K562 (cell line): ENCODE data around the gene CHPF. TPM values are rescaled to one million over a fixed set of nuclear protein-coding genes. Genes with fewer than 3 reads are reported as not detected.

ENCODE experiments used
- CHCHD3 ChIP-seq: fragments of 250-450 bp; sonication (Bioruptor Pico); IDR thresholded peaks from 2 replicates; pipeline ENCODE4 v2.1.2; 2022; ENCODE audit warnings: mild to moderate bottlenecking
- DEAF1 ChIP-seq: fragments of 450-650 bp; formaldehyde crosslinking; IDR thresholded peaks from 2 replicates; pipeline ENCODE4 v1.4.0; 2020; ENCODE audit warnings: mild to moderate bottlenecking, moderate library complexity
- ETS1 ChIP-seq: conservative IDR thresholded peaks from 2 replicates; pipeline ENCODE4 v1.6.1; 2011; ENCODE audit warnings: low read depth, mild to moderate bottlenecking, low read length; ENCODE audit not compliant: control insufficient read depth
- FOXJ2 ChIP-seq: fragments of 200-800 bp; sonication (Bioruptor generic); IDR thresholded peaks from 2 replicates; pipeline ENCODE4 v1.6.1; 2016; ENCODE audit warnings: missing genetic modification characterization, missing compliant biosample characterization
- NRF1 ChIP-seq, 2 experiments: fragments of 450-650 bp; IDR thresholded peaks in 1 of 2; conservative IDR thresholded peaks in 1 of 2; 2 replicates each; pipeline ENCODE4 v1.6.1; 2014; ENCODE audit warnings: mild to moderate bottlenecking in 2 of 2
- SFPQ ChIP-seq: fragments of 200-400 bp; formaldehyde crosslinking; IDR thresholded peaks from 2 replicates; pipeline ENCODE4 v1.6.1; 2017; ENCODE audit warnings: mild to moderate bottlenecking, low read depth, low read length, moderate library complexity
- polyA plus RNA-seq, 8 experiments: library from polyadenylated mRNA; depleted of rRNA in 4 of 8; stranded (reverse) in 5 of 8; unstranded in 3 of 8; fragments of >200 nt; fragmentation: Nextera tagmentation in 2 of 8; fragmentation: Illumina TruSeq in 1 of 8; extraction: Ambion mirVana in 2 of 8; extraction: Trizol in 1 of 8; gene quantifications; 2 replicates each; pipeline versions ENCODE4 v1.2.1 to v1.2.3, GENCODE V29; 2011 to 2014; ENCODE audit warnings: inconsistent platforms in 1 of 8, missing spikeins in 1 of 8
- total RNA-seq, 7 experiments: library from RNA; depleted of rRNA in 6 of 7; stranded (reverse); fragments of >200 nt in 6 of 7; fragmentation: Illumina TruSeq in 2 of 7; extraction: Trizol in 2 of 7; gene quantifications; 2 replicates each; pipeline versions ENCODE4 v1.2.1 to v1.2.3, GENCODE V29; 2011 to 2021; ENCODE audit warnings: low replicate concordance in 1 of 7
- TF ChIP-seq, protein P1 (sequence below): sonication (generic); formaldehyde crosslinking; IDR thresholded peaks from 2 replicates; pipeline ENCODE4 v1.8.1; 2023; ENCODE audit warnings: mild to moderate bottlenecking, missing genetic modification reagents
- TF ChIP-seq, protein P2 (sequence below): sonication (generic); formaldehyde crosslinking; IDR thresholded peaks from 2 replicates; pipeline ENCODE4 v1.8.1; 2023; ENCODE audit warnings: mild to moderate bottlenecking, missing genetic modification reagents, moderate library complexity
- TF ChIP-seq, protein P3 (sequence below): sonication (generic); formaldehyde crosslinking; IDR thresholded peaks from 2 replicates; pipeline ENCODE4 v1.8.0; 2022; ENCODE audit warnings: mild to moderate bottlenecking, missing genetic modification reagents

CHPF gene
- total and polyA plus RNA-seq, 9 of the 15 experiments (the other 6 are each of a cell fraction or from before 2014, with no cell fraction given), result 0.15 to 57.2 (median 7.9) TPM

DNA sequence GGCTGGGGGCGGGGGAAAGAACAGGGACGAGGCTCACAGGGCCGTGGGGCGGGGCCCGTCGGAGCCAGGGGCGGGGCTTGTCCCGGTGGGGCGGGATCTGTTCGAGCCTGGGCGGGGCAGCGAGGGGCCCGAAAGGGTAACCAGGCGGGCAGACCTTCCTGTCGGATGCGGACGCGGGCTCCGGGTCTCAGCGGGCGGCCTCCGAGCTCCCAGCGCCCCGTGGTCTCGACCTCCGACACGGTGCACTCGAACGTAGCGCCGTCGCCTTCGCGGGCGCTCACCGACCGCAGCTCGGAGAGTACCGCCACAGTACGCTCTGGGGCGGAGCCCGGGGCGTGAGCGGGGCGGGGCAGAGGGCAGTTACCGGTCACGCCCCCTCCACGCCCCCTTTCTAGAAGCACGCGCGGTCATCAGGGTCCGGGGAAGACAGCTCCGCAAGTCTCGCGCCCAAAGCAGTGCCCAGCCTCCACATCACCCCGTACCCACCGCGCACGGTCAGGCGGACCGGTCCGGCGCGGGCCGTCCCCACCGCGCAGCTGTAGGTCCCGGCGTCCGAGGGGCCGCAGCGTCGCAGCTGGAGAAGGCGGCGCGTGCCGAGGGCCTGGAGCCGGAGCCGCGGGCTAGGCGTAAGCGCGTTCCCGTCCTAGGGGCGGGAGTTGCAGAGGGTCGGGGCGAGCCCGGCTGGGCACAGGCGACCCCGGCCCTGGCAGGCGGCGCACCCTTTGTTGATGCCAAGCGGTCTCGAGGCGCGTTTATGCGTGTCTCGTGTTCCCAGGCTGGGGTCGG is 9.0 kb upstream of the CHPF start (continued):
- TF ChIP-seq DEAF1 (CRISPR knock-in tag) (no peak), SFPQ (no peak), NRF1 (conservative IDR thresholded peaks at IDR 0.05 in 1 of 2, IDR thresholded peaks at IDR 0.05 in 1 of 2) (peak; percentile 54 to 65), ETS1 (peak; percentile 30; the same call in 1 of the 2 replicates), CHCHD3 (no peak), FOXJ2 (tag) (no peak)
- TF ChIP-seq, protein P1, sequence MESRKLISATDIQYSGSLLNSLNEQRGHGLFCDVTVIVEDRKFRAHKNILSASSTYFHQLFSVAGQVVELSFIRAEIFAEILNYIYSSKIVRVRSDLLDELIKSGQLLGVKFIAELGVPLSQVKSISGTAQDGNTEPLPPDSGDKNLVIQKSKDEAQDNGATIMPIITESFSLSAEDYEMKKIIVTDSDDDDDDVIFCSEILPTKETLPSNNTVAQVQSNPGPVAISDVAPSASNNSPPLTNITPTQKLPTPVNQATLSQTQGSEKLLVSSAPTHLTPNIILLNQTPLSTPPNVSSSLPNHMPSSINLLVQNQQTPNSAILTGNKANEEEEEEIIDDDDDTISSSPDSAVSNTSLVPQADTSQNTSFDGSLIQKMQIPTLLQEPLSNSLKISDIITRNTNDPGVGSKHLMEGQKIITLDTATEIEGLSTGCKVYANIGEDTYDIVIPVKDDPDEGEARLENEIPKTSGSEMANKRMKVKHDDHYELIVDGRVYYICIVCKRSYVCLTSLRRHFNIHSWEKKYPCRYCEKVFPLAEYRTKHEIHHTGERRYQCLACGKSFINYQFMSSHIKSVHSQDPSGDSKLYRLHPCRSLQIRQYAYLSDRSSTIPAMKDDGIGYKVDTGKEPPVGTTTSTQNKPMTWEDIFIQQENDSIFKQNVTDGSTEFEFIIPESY, result no peak
- TF ChIP-seq, protein P2, sequence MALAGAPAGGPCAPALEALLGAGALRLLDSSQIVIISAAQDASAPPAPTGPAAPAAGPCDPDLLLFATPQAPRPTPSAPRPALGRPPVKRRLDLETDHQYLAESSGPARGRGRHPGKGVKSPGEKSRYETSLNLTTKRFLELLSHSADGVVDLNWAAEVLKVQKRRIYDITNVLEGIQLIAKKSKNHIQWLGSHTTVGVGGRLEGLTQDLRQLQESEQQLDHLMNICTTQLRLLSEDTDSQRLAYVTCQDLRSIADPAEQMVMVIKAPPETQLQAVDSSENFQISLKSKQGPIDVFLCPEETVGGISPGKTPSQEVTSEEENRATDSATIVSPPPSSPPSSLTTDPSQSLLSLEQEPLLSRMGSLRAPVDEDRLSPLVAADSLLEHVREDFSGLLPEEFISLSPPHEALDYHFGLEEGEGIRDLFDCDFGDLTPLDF (CRISPR knock-in tag), result no peak
- TF ChIP-seq, protein P3, sequence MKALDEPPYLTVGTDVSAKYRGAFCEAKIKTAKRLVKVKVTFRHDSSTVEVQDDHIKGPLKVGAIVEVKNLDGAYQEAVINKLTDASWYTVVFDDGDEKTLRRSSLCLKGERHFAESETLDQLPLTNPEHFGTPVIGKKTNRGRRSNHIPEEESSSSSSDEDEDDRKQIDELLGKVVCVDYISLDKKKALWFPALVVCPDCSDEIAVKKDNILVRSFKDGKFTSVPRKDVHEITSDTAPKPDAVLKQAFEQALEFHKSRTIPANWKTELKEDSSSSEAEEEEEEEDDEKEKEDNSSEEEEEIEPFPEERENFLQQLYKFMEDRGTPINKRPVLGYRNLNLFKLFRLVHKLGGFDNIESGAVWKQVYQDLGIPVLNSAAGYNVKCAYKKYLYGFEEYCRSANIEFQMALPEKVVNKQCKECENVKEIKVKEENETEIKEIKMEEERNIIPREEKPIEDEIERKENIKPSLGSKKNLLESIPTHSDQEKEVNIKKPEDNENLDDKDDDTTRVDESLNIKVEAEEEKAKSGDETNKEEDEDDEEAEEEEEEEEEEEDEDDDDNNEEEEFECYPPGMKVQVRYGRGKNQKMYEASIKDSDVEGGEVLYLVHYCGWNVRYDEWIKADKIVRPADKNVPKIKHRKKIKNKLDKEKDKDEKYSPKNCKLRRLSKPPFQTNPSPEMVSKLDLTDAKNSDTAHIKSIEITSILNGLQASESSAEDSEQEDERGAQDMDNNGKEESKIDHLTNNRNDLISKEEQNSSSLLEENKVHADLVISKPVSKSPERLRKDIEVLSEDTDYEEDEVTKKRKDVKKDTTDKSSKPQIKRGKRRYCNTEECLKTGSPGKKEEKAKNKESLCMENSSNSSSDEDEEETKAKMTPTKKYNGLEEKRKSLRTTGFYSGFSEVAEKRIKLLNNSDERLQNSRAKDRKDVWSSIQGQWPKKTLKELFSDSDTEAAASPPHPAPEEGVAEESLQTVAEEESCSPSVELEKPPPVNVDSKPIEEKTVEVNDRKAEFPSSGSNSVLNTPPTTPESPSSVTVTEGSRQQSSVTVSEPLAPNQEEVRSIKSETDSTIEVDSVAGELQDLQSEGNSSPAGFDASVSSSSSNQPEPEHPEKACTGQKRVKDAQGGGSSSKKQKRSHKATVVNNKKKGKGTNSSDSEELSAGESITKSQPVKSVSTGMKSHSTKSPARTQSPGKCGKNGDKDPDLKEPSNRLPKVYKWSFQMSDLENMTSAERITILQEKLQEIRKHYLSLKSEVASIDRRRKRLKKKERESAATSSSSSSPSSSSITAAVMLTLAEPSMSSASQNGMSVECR (CRISPR knock-in tag), result peak; percentile 88; the same call in 1 of the 2 replicates
